22Rv1 (cell line): Measurements from ENCODE around the gene WDFY3.

Source experiments
- ZFX ChIP-seq: fragments of 450-650 bp; IDR thresholded peaks from 2 replicates; pipeline ENCODE4 v1.6.1; 2017; ENCODE audit warnings: antibody characterized with exemption, borderline replicate concordance
- TF ChIP-seq, protein P1 (sequence below): fragments of 450-650 bp; IDR thresholded peaks from 2 replicates; pipeline ENCODE4 v1.5.1; 2017; ENCODE audit warnings: mild to moderate bottlenecking

DNA sequence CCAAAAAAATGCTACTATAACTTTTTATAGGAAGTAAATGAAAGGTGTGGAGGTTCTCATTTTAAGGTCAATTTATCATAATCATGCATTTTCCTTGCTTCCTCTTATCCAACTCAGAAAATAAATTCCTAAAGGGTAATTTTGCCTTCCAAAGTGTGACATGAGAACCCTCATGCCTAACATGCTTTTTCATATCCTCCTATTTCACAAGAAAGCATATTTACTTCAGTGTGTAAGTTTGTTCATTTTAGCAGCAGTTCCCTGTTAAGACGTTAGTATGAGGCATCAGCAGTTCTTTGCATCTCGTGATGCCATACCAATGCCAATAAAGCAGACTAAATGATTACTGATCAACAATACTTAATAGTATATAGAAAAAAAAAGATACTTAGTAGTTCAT, 18.4 kb downstream of the WDFY3 start:
- TF ChIP-seq, protein P1, sequence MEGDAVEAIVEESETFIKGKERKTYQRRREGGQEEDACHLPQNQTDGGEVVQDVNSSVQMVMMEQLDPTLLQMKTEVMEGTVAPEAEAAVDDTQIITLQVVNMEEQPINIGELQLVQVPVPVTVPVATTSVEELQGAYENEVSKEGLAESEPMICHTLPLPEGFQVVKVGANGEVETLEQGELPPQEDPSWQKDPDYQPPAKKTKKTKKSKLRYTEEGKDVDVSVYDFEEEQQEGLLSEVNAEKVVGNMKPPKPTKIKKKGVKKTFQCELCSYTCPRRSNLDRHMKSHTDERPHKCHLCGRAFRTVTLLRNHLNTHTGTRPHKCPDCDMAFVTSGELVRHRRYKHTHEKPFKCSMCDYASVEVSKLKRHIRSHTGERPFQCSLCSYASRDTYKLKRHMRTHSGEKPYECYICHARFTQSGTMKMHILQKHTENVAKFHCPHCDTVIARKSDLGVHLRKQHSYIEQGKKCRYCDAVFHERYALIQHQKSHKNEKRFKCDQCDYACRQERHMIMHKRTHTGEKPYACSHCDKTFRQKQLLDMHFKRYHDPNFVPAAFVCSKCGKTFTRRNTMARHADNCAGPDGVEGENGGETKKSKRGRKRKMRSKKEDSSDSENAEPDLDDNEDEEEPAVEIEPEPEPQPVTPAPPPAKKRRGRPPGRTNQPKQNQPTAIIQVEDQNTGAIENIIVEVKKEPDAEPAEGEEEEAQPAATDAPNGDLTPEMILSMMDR = no peak
- TF ChIP-seq ZFX = no peak
